Hepatocyte (in vitro differentiated cells): ENCODE data around the gene RANBP10. TPM values are rescaled to one million over a fixed set of nuclear protein-coding genes. Genes with fewer than 3 reads are reported as not detected.
A peak's percentile ranks its signal among the peaks of the same experiment; 100 is the strongest.

Source experiments
- DNase-seq: peaks from one replicate; pipeline ENCODE4 v3.0.0-alpha.2; 2016; ENCODE audit warnings: low spot score
- H2AFZ ChIP-seq: fragments of 200-600 bp; sonication (generic); 2 replicates; pipeline ENCODE4 v1.6.0; 2016; ENCODE audit warnings: antibody characterized with exemption, mild to moderate bottlenecking
- H3K27ac ChIP-seq: fragments of 200-600 bp; sonication (generic); 2 replicates; pipeline ENCODE4 v1.5.1; 2016; ENCODE audit warnings: mild to moderate bottlenecking
- H3K27me3 ChIP-seq: fragments of 200-600 bp; sonication (generic); 2 replicates; pipeline ENCODE4 v1.6.1; 2016
- H3K36me3 ChIP-seq: fragments of 200-600 bp; sonication (generic); replicated peaks from 2 replicates; pipeline ENCODE4 v1.5.1; 2016; ENCODE audit warnings: low read depth; ENCODE audit not compliant: insufficient read depth
- H3K4me1 ChIP-seq: fragments of 200-600 bp; sonication (generic); 2 replicates; pipeline ENCODE4 v1.5.1; 2016; ENCODE audit warnings: mild to moderate bottlenecking, moderate library complexity; ENCODE audit not compliant: insufficient read depth
- H3K4me2 ChIP-seq: fragments of 200-600 bp; sonication (generic); 2 replicates; pipeline ENCODE4 v1.6.0; 2016
- H3K4me3 ChIP-seq: fragments of 200-600 bp; sonication (generic); 2 replicates; pipeline ENCODE4 v1.5.1; 2016; ENCODE audit warnings: mild to moderate bottlenecking
- H3K79me2 ChIP-seq: fragments of 200-600 bp; sonication (generic); 2 replicates; pipeline ENCODE4 v1.6.0; 2017; ENCODE audit warnings: mild to moderate bottlenecking
- H3K9me2 ChIP-seq: fragments of 200-600 bp; sonication (generic); replicated peaks from 2 replicates; pipeline ENCODE4 v1.6.0; 2017; ENCODE audit warnings: mild to moderate bottlenecking; ENCODE audit not compliant: insufficient read depth
- H3K9me3 ChIP-seq: fragments of 200-600 bp; sonication (generic); 2 replicates; pipeline ENCODE4 v1.5.1; 2016; ENCODE audit warnings: low read depth, mild to moderate bottlenecking
- H4K20me1 ChIP-seq: fragments of 200-600 bp; sonication (generic); 2 replicates; pipeline ENCODE4 v1.6.0; 2016; ENCODE audit warnings: mild to moderate bottlenecking; ENCODE audit not compliant: insufficient read depth, poor library complexity, severe bottlenecking
- CTCF ChIP-seq: fragments of 200-600 bp; sonication (generic); IDR thresholded peaks from 2 replicates; pipeline ENCODE4 v1.5.1; 2016; ENCODE audit warnings: antibody characterized with exemption, mild to moderate bottlenecking; ENCODE audit not compliant: poor library complexity
- EZH2 ChIP-seq: fragments of 200-600 bp; sonication (generic); IDR thresholded peaks from 2 replicates; pipeline ENCODE4 v1.6.1; 2016; ENCODE audit warnings: antibody characterized with exemption, mild to moderate bottlenecking, borderline replicate concordance
- EZH2phosphoT487 ChIP-seq: fragments of 200-600 bp; sonication (generic); IDR thresholded peaks from one replicate; pipeline ENCODE4 v1.6.1; 2018; ENCODE audit warnings: antibody characterized with exemption, mild to moderate bottlenecking, low read depth, moderate library complexity; ENCODE audit not compliant: unreplicated experiment, severe bottlenecking
- WGBS: methylation state at CpG from one replicate; pipeline ENCODE4 v1.1.6; 2016; ENCODE audit warnings: low lambda C conversion rate; ENCODE audit errors: missing lambda C conversion rate; 5-methylcytosine and 5-hydroxymethylcytosine counted together
- polyA plus RNA-seq: library from polyadenylated mRNA; unstranded; fragments of >200 nt; fragmentation: Nextera tagmentation; extraction: Ambion mirVana; gene quantifications from 2 replicates; pipeline ENCODE4 v1.2.1, GENCODE V29; 2016
- total RNA-seq: library from RNA; depleted of rRNA; stranded (reverse); fragments of >200 nt; gene quantifications from 2 replicates; pipeline ENCODE4 v1.2.3, GENCODE V29; 2014

RANBP10 gene
- total and polyA plus RNA-seq, 2 experiments from 2014 or later: 8.6 to 12.6 TPM

- Histone ChIP-seq H3K27ac (no peak overlapping the region), H3K9me3 (no peaks in the 10 kb centered on the region), H3K79me2 (no peaks in the 10 kb centered on the region), H2AFZ (no peak overlapping the region), H3K4me2 (no peak overlapping the region), H4K20me1 (no peaks in the 10 kb centered on the region), H3K4me3 (no peak overlapping the region), H3K9me2 (no peaks in the 10 kb centered on the region), H3K27me3 (no peaks in the 10 kb centered on the region), H3K4me1 (peaks cover 4% of the 10 kb centered on the region), H3K36me3 (no peaks in the 10 kb centered on the region)
- DNase-seq: no peak
- no peak for TF ChIP-seq EZH2
- 96% methylated on average over 1 of the region's 1 CpG for WGBS
Observed at GRCh38 chr16:67811899-67812298, 5.5 kb upstream of the RANBP10 start.

GRCh38 chr16:67807148-67807682, 855 bp upstream of the RANBP10 start:
- Histone ChIP-seq H3K9me3 (no peaks in the 10 kb centered on the region), H3K27ac (peak overlapping the region; percentile 51), H3K4me3 (peak overlapping the region; percentile 84), H3K4me2 (peak overlapping the region; percentile 87), H3K9me2 (no peaks in the 10 kb centered on the region), H3K36me3 (no peaks in the 10 kb centered on the region), H2AFZ (peak overlapping the region; percentile 69), H3K79me2 (peaks cover 40% of the 10 kb centered on the region), H3K4me1 (peaks cover 16% of the 10 kb centered on the region), H4K20me1 (no peaks in the 10 kb centered on the region), H3K27me3 (no peaks in the 10 kb centered on the region)
- 34% methylated on average over 24 of the region's 24 CpGs for WGBS
- no peak for DNase-seq
- TF ChIP-seq CTCF (peak; percentile 24), EZH2 (no peak), EZH2phosphoT487 (no peak)

- WGBS: 2% methylated on average over 18 of the region's 26 CpGs
- Histone ChIP-seq H3K27me3 (no peaks in the 10 kb centered on the region), H3K36me3 (no peaks in the 10 kb centered on the region), H3K9me2 (no peaks in the 10 kb centered on the region), H4K20me1 (peaks cover 10% of the 10 kb centered on the region), H3K9me3 (no peaks in the 10 kb centered on the region), H2AFZ (peak overlapping the region; percentile 61), H3K4me1 (peaks cover 16% of the 10 kb centered on the region), H3K27ac (peak overlapping the region; percentile 60), H3K79me2 (peaks cover 53% of the 10 kb centered on the region), H3K4me3 (peak overlapping the region; percentile 52), H3K4me2 (peak overlapping the region; percentile 89)
- TF ChIP-seq EZH2phosphoT487 (no peak), CTCF (no peak), EZH2 (no peak)
- no peak for DNase-seq
Observed at GRCh38 chr16:67805718-67806427, 487 bp downstream of the RANBP10 start.

GRCh38 chr16:67804853-67805542, 1.4 kb downstream of the RANBP10 start:
- H3K9me2 ChIP-seq: no peaks in the 10 kb centered on the region
- peak overlapping the region; percentile 52 for H3K4me3 ChIP-seq
- H3K27ac ChIP-seq: peak overlapping the region; percentile 65
- H3K4me1 ChIP-seq: peaks cover 16% of the 10 kb centered on the region
- H3K79me2 ChIP-seq: peaks cover 62% of the 10 kb centered on the region
- peak overlapping the region; percentile 89 for H3K4me2 ChIP-seq
- peak; percentile 68 for DNase-seq
- H4K20me1 ChIP-seq: peaks cover 13% of the 10 kb centered on the region
- no peak for TF ChIP-seq EZH2phosphoT487
- TF ChIP-seq EZH2: no peak
- TF ChIP-seq CTCF: no peak
- H3K9me3 ChIP-seq: no peaks in the 10 kb centered on the region
- 71% methylated on average over 4 of the region's 4 CpGs for WGBS
- no peaks in the 10 kb centered on the region for H3K27me3 ChIP-seq
- H2AFZ ChIP-seq: no peak overlapping the region
- no peaks in the 10 kb centered on the region for H3K36me3 ChIP-seq
